Gastroesophageal sphincter (tissue), 4 donors: ENCODE results near the gene FBH1. TPM values are rescaled to one million over a fixed set of nuclear protein-coding genes. Genes with fewer than 3 reads are reported as not detected.

Experiments used
- ATAC-seq: fragments of 150-250 bp; one replicate; pipeline ENCODE4 v1.9.1; 2016; ENCODE audit warnings: mild to moderate bottlenecking, moderate library complexity
- H3K27ac ChIP-seq, 4 donors: fragments of 200-600 bp; sonication (generic) in 3 of 4; 1 replicate in 3 of 4; 2 replicates in 1 of 4; pipeline ENCODE4 v1.5.1; 2016 to 2019
- H3K27me3 ChIP-seq: fragments of 200-600 bp; sonication (generic); one replicate; pipeline ENCODE4 v1.5.1; 2019
- H3K36me3 ChIP-seq, 2 donors: fragments of 200-600 bp; sonication (generic); one replicate each; pipeline ENCODE4 v1.5.1; 2019; ENCODE audit warnings: control low read depth in 1 of 2
- H3K4me1 ChIP-seq, 3 donors: fragments of 200-600 bp; sonication (generic); 1 replicate in 2 of 3; 2 replicates in 1 of 3; pipeline ENCODE4 v1.5.1; 2016 to 2019; ENCODE audit warnings: control low read depth in 2 of 3
- H3K4me3 ChIP-seq, 2 donors: fragments of 200-600 bp; sonication (generic); one replicate each; pipeline ENCODE4 v1.5.1; 2019; ENCODE audit warnings: mild to moderate bottlenecking in 1 of 2, moderate library complexity in 1 of 2
- H3K9me3 ChIP-seq, 3 donors: fragments of 200-600 bp; sonication (generic); one replicate each; pipeline ENCODE4 v1.5.1; 2017 to 2019; ENCODE audit warnings: control low read depth in 2 of 3
- CTCF ChIP-seq, 4 experiments: fragments of 200-600 bp in 2 of 4; fragments of 450-650 bp in 2 of 4; sonication (generic) in 1 of 4; IDR thresholded peaks; one replicate each; pipeline ENCODE4 v1.5.1; 2017 to 2019; ENCODE audit warnings: antibody characterized with exemption in 4 of 4, mild to moderate bottlenecking in 2 of 4, moderate library complexity in 2 of 4
- EP300 ChIP-seq: sonication (generic); formaldehyde crosslinking; IDR thresholded peaks from one replicate; pipeline ENCODE4 v1.6.1; 2017; ENCODE audit warnings: antibody characterized with exemption, mild to moderate bottlenecking
- POLR2A ChIP-seq, 2 donors: fragments of 450-650 bp; IDR thresholded peaks; one replicate each; pipeline ENCODE4 v1.6.1; 2017; ENCODE audit warnings: antibody characterized with exemption in 2 of 2, mild to moderate bottlenecking in 2 of 2, moderate library complexity in 1 of 2
- POLR2AphosphoS5 ChIP-seq: sonication (generic); formaldehyde crosslinking; IDR thresholded peaks from one replicate; pipeline ENCODE4 v1.6.1; 2017; ENCODE audit warnings: antibody characterized with exemption
- WGBS, 2 donors: methylation state at CpG; one replicate each; pipeline ENCODE4 v1.1.5; 2018; ENCODE audit warnings: low coverage in 1 of 2; 5-methylcytosine and 5-hydroxymethylcytosine counted together
- total RNA-seq, 4 donors: library from RNA; depleted of rRNA; stranded (reverse); fragments of >200 nt; gene quantifications; one replicate each; pipeline ENCODE4 v1.1.0, GENCODE V29; 2016

Gene FBH1
- total RNA-seq, 4 donors from 2014 or later, result 76.2 to 108 (median 98.5) TPM

GRCh38 chr10:5894403-5894802 lies 4.4 kb downstream of the FBH1 start:
- ATAC-seq, result no peak
- H3K4me1 ChIP-seq, result peaks cover 0 to 29% (median 11%) of the 10 kb centered on the region in 3 donors
- H3K4me3 ChIP-seq, result no peak overlapping the region
- 67 to 69% methylated on average over 3 of the region's 4 CpGs for WGBS, 2 donors
- peaks cover 0 to 44% of the 10 kb centered on the region in 2 donors for H3K36me3 ChIP-seq
- H3K9me3 ChIP-seq, result peaks cover 0 to 6% (median 0%) of the 10 kb centered on the region in 3 donors
- no peak for TF ChIP-seq POLR2AphosphoS5
- no peak for TF ChIP-seq POLR2A (IDR thresholded peaks at IDR 0.05)
- TF ChIP-seq EP300, result no peak
- TF ChIP-seq CTCF (IDR thresholded peaks at IDR 0.05), result no peak
- H3K27ac ChIP-seq, result no peak overlapping the region
- H3K27me3 ChIP-seq, result no peaks in the 10 kb centered on the region

- peaks cover 0 to 44% of the 10 kb centered on the region in 2 donors for H3K36me3 ChIP-seq
- ATAC-seq, result no peak
Measured at GRCh38 chr10:5894873-5895272, 4.8 kb downstream of the FBH1 start.

GRCh38 chr10:5895365-5895764 lies 5.3 kb downstream of the FBH1 start:
- no peak overlapping the region for H3K27ac ChIP-seq
- H3K9me3 ChIP-seq, result peaks cover 0 to 6% (median 0%) of the 10 kb centered on the region in 3 donors
- TF ChIP-seq POLR2AphosphoS5 (no peak), EP300 (no peak), POLR2A (IDR thresholded peaks at IDR 0.05) (no peak), CTCF (IDR thresholded peaks at IDR 0.05) (no peak)
- H3K4me3 ChIP-seq, result no peak overlapping the region
- no peaks in the 10 kb centered on the region for H3K27me3 ChIP-seq
- peaks cover 0 to 44% of the 10 kb centered on the region in 2 donors for H3K36me3 ChIP-seq
- no peak for ATAC-seq
- WGBS, 2 donors, result 95 to 100% methylated on average over 3 of the region's 3 CpGs
- peaks cover 0 to 29% (median 11%) of the 10 kb centered on the region in 3 donors for H3K4me1 ChIP-seq

More at GRCh38 chr10:5894873-5895272, 4.8 kb downstream of the FBH1 start:
- Histone ChIP-seq H3K27ac (no peak overlapping the region), H3K4me3 (no peak overlapping the region), H3K27me3 (no peaks in the 10 kb centered on the region), H3K4me1 (peaks cover 0 to 29% (median 11%) of the 10 kb centered on the region in 3 donors), H3K9me3 (peaks cover 0 to 6% (median 0%) of the 10 kb centered on the region in 3 donors)
- TF ChIP-seq EP300 (no peak), POLR2A (IDR thresholded peaks at IDR 0.05) (no peak), CTCF (IDR thresholded peaks at IDR 0.05) (no peak), POLR2AphosphoS5 (no peak)
- 82 to 93% methylated on average over 4 to 5 of the region's 8 CpGs for WGBS, 2 donors

GRCh38 chr10:5895804-5896203 lies 5.8 kb downstream of the FBH1 start:
- H3K36me3 ChIP-seq, result peaks cover 0 to 44% of the 10 kb centered on the region in 2 donors
- TF ChIP-seq EP300 (no peak), POLR2AphosphoS5 (no peak), CTCF (IDR thresholded peaks at IDR 0.05) (no peak), POLR2A (IDR thresholded peaks at IDR 0.05) (no peak)
- ATAC-seq, result no peak
- H3K27ac ChIP-seq, result no peak overlapping the region
- H3K4me1 ChIP-seq, result peaks cover 0 to 26% (median 10%) of the 10 kb centered on the region in 3 donors
- H3K4me3 ChIP-seq, result no peak overlapping the region
- H3K27me3 ChIP-seq, result no peaks in the 10 kb centered on the region
- H3K9me3 ChIP-seq, result peaks cover 0 to 6% (median 0%) of the 10 kb centered on the region in 3 donors
- 90 to 92% methylated on average over 6 to 8 of the region's 9 CpGs for WGBS, 2 donors
